ENCODE data around the gene CRIP2.

Gene CRIP2, protein sequence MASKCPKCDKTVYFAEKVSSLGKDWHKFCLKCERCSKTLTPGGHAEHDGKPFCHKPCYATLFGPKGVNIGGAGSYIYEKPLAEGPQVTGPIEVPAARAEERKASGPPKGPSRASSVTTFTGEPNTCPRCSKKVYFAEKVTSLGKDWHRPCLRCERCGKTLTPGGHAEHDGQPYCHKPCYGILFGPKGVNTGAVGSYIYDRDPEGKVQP

GRCh38 chr14:105474483-105475268, at the start of gene CRIP2:
Gene CRIP2, plus strand, starts transcription at chr14:105474821. Its CDS starts 42 bp downstream, at chr14:105474863.
- DNase-seq (ENCODE audit: low read depth): no peak
- peak within 1 kb of the TSS; percentile 55 for H3K4me3 ChIP-seq (ENCODE audit: control insufficient read depth, low read depth, low read length)
- TF ChIP-seq, protein P1, sequence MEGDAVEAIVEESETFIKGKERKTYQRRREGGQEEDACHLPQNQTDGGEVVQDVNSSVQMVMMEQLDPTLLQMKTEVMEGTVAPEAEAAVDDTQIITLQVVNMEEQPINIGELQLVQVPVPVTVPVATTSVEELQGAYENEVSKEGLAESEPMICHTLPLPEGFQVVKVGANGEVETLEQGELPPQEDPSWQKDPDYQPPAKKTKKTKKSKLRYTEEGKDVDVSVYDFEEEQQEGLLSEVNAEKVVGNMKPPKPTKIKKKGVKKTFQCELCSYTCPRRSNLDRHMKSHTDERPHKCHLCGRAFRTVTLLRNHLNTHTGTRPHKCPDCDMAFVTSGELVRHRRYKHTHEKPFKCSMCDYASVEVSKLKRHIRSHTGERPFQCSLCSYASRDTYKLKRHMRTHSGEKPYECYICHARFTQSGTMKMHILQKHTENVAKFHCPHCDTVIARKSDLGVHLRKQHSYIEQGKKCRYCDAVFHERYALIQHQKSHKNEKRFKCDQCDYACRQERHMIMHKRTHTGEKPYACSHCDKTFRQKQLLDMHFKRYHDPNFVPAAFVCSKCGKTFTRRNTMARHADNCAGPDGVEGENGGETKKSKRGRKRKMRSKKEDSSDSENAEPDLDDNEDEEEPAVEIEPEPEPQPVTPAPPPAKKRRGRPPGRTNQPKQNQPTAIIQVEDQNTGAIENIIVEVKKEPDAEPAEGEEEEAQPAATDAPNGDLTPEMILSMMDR (IDR thresholded peaks at IDR 0.05; ENCODE audit: control insufficient read depth, insufficient read depth, low read depth, low read length, missing control alignments): no peak

DNA sequence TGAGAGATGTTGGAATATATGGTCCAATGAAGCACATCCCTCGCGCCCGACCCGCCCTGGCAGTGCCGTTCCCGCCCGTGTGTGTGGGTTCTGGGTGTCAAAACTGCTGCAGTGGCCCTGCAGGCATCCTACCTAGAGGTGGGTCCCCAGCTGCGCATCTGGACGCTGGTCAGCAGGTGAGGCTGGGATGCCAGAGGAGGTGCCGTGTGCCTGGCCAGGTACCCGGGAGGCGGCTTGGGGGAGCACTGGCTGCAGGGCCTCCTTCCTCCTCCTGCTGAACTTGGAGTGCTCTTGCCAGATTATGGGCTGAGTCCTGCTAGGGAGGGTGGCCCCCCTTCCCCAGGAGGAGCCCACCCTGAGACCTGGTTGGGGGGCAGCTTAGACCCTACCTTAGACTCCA, 49.8 kb upstream of the CRIP2 start:
- TF ChIP-seq, protein P1 (IDR thresholded peaks at IDR 0.05; ENCODE audit: control insufficient read depth, insufficient read depth, low read depth, low read length, missing control alignments): no peak
- no peak for DNase-seq (ENCODE audit: low read depth)
- no peak overlapping the region for H3K4me3 ChIP-seq (ENCODE audit: control insufficient read depth, low read depth, low read length)

DNA sequence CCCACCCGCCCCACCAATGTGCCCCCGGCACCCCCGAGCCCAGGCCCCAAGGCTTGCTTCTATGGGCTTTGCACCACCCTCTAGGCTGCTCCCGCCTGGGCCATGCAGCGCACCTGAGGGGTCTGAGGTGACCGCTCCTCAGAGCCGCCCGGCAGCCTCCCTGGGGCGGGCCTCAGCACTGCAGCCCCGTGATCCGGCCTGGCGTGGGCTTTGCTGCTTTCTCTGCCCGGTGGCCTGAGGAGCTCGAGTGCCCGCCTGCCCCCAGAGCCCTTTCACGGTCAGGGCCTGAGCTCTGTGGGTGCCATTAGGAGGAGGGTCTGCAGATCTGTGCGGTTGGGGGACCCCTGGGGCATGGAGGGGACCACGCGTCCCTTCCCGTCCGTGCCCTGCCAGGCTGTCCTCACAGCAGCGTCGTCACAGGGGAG, 48.8 kb upstream of the CRIP2 start:
- DNase-seq (ENCODE audit: low read depth): no peak

DNA sequence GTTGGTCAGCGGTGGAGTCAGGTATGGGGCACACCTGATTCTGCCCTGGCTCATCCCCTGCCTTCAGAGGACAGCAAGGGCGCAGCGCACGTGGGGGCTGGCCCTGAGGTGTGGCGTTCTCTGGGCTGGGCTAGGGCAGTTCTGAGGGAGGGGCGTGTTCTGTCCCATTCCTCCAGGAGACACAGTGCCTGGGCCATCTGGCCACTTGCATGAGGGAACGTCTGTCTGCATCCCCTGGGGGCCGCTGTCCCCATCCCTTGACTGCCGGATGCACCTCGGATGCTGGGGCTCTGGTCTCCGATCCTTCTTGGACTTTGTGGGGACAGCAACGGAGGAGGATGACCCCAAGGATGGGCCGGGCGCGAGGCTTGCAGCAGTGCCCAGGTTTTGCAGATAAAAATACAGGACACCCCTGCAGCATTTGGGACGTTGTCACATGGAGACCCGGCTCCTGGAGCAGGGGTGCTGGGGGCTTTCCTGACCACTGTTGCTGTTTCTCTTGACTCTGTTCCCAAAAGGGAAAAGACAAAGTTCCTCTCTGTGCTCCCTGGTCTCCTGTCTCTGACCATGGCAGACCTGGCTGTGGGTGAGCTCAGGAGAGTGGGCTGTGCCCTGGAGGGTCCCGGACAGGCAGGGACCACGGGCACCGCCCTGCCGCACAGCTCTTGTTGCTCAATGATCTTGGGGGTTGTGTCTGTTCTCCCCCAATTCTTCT, 48.0 kb upstream of the CRIP2 start:
- TF ChIP-seq, protein P1 (IDR thresholded peaks at IDR 0.05; ENCODE audit: control insufficient read depth, insufficient read depth, low read depth, low read length, missing control alignments): no peak
- DNase-seq (ENCODE audit: low read depth): no peak
- H3K4me3 ChIP-seq (ENCODE audit: control insufficient read depth, low read depth, low read length): no peak overlapping the region

More for the DNA sequence above, 48.8 kb upstream of the CRIP2 start:
- no peak overlapping the region for H3K4me3 ChIP-seq (ENCODE audit: control insufficient read depth, low read depth, low read length)
- TF ChIP-seq, protein P1 (IDR thresholded peaks at IDR 0.05; ENCODE audit: control insufficient read depth, insufficient read depth, low read depth, low read length, missing control alignments): no peak

GRCh38 chr14:105427412-105427811, 47.2 kb upstream of the CRIP2 start:
- TF ChIP-seq, protein P1 (IDR thresholded peaks at IDR 0.05; ENCODE audit: control insufficient read depth, insufficient read depth, low read depth, low read length, missing control alignments): no peak
- H3K4me3 ChIP-seq (ENCODE audit: control insufficient read depth, low read depth, low read length): no peak overlapping the region
- no peak for DNase-seq (ENCODE audit: low read depth)

- no peak for DNase-seq (ENCODE audit: low read depth)
- H3K4me3 ChIP-seq (ENCODE audit: control insufficient read depth, low read depth, low read length): no peak overlapping the region
- TF ChIP-seq, protein P1 (IDR thresholded peaks at IDR 0.05; ENCODE audit: control insufficient read depth, insufficient read depth, low read depth, low read length, missing control alignments): no peak
Measured at GRCh38 chr14:105427936-105428485, 46.6 kb upstream of the CRIP2 start.
